VCaP (cell line): ENCODE results near the gene SRRM4.

Experiments
- H3K27ac ChIP-seq: fragments of 450-650 bp; 2 replicates; pipeline ENCODE4 v1.5.1; 2017
- CTCF ChIP-seq: fragments of 450-650 bp; conservative IDR thresholded peaks from 2 replicates; pipeline ENCODE4 v1.5.1; 2017; ENCODE audit warnings: mild to moderate bottlenecking, moderate library complexity

SRRM4 gene

GRCh38 chr12:119208626-119209061 lies 227.3 kb downstream of the SRRM4 start:
- TF ChIP-seq CTCF: no peak
- no peak overlapping the region for H3K27ac ChIP-seq

GRCh38 chr12:119211884-119212283 lies 230.5 kb downstream of the SRRM4 start:
- H3K27ac ChIP-seq: no peak overlapping the region
- no peak for TF ChIP-seq CTCF
